Measurements from ENCODE around the gene EPAS1. TPM values are rescaled to one million over a fixed set of nuclear protein-coding genes. Genes with fewer than 3 reads are reported as not detected.

The EPAS1 gene
- total and polyA plus RNA-seq, 2 of the 13 experiments (the other 11 are each of a cell fraction or from before 2014, with no cell fraction given) = 47.1 to 182 TPM

GRCh38 chr2:46299365-46300263 is 2.4 kb downstream of the EPAS1 start (continued):
- TF ChIP-seq SALL2 (CRISPR knock-in tag; IDR thresholded peaks at IDR 0.05) (no peak; the same call in 1 of the 2 replicates), SP4 (CRISPR knock-in tag; IDR thresholded peaks at IDR 0.05) (no peak; the same call in 1 of the 2 replicates), ZNF383 (CRISPR knock-in tag; IDR thresholded peaks at IDR 0.05; ENCODE audit: borderline replicate concordance) (peak; percentile 51; the same call in 1 of the 2 replicates), NKX3-1 (CRISPR knock-in tag; IDR thresholded peaks at IDR 0.05) (peak; percentile 36; the same call in 1 of the 2 replicates), ZFY (CRISPR knock-in tag; IDR thresholded peaks at IDR 0.05) (no peak), TARDBP (CRISPR knock-in tag; IDR thresholded peaks at IDR 0.05) (no peak), ZNF891 (CRISPR knock-in tag; IDR thresholded peaks at IDR 0.05) (peak; percentile 62; the same call in 1 of the 2 replicates), DPF2 (CRISPR knock-in tag; IDR thresholded peaks at IDR 0.05; ENCODE audit: borderline replicate concordance, low read depth) (0 out of 2 replicates have a peak, but pooled peaks have one; percentile 8), ZNF138 (CRISPR knock-in tag; IDR thresholded peaks at IDR 0.05; ENCODE audit: low read depth) (no peak), ZNF407 (CRISPR knock-in tag; IDR thresholded peaks at IDR 0.05; ENCODE audit: not compliant biosample characterization) (no peak), MYPOP (CRISPR knock-in tag; IDR thresholded peaks at IDR 0.05) (no peak), PITX1 (CRISPR knock-in tag; IDR thresholded peaks at IDR 0.05) (peak; percentile 75), ATAD3A (CRISPR knock-in tag; IDR thresholded peaks at IDR 0.05) (no peak), ZNF567 (CRISPR knock-in tag; IDR thresholded peaks at IDR 0.05; ENCODE audit: borderline replicate concordance) (no peak), SIX4 (CRISPR knock-in tag; IDR thresholded peaks at IDR 0.05) (no peak), SP5 (CRISPR knock-in tag; IDR thresholded peaks at IDR 0.05; ENCODE audit: borderline replicate concordance, low read depth) (no peak), NFKB2 (CRISPR knock-in tag; IDR thresholded peaks at IDR 0.05; ENCODE audit: borderline replicate concordance) (peak; percentile 65; the same call in 1 of the 2 replicates), KLF9 (CRISPR knock-in tag; IDR thresholded peaks at IDR 0.05; ENCODE audit: low read depth) (no peak), ZNF562 (CRISPR knock-in tag; IDR thresholded peaks at IDR 0.05; ENCODE audit: borderline replicate concordance) (no peak), MZF1 (CRISPR knock-in tag; IDR thresholded peaks at IDR 0.05; ENCODE audit: borderline replicate concordance) (no peak), ZNF720 (CRISPR knock-in tag; IDR thresholded peaks at IDR 0.05) (no peak)
